GM19395 (cell line): ENCODE results near the gene TFDP2.
"Not testable (repeated sequence)": the region's sequence is repeated elsewhere in the genome, so short reads cannot be mapped to it uniquely, and the experiment has no call there.

Source experiments
- ATAC-seq: cut with Tn5 transposase; IDR thresholded peaks from one replicate; pipeline ENCODE4 v1.9.1; 2021; ENCODE audit warnings: mild to moderate bottlenecking, moderate library complexity; ENCODE audit not compliant: unreplicated experiment

The TFDP2 gene

DNA sequence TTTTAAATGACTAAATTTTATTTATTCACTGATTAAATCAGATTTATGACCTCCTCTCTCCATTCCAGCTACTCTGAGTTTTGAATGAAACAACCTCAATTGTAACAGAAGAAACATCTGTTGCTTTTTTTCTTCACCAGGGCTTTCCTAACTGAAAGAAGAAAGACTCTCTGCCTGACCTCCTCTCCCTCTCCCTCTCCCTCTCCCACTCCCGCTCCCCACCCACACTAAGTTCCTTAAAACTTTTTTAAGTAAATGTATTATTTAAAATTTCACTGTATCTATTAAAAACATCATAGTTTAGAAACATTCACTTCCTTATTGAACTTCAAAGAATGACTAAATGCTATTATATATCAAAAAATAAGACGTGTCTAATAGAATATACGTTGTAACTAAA is 122.0 kb downstream of the TFDP2 start:
- ATAC-seq, result peak; percentile 28

DNA sequence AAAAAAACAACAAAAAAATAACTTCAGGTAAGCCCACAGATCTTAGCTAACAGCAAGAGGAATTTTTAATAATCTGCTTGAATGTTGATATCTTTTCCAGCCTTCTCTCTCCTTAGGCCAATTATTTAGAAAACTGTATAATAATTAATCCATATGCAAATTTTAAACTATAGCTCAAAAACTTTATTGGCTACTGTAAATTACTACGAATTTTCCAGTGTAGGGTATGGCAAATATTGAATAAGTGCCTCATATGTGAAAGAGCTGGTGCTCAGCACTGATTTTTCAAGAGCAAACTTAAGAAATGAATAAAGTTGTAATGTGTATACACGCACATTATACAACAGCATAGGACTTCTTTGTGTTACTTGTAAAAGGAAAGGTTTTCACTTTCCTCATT is 123.0 kb downstream of the TFDP2 start:
- ATAC-seq, result no peak

DNA sequence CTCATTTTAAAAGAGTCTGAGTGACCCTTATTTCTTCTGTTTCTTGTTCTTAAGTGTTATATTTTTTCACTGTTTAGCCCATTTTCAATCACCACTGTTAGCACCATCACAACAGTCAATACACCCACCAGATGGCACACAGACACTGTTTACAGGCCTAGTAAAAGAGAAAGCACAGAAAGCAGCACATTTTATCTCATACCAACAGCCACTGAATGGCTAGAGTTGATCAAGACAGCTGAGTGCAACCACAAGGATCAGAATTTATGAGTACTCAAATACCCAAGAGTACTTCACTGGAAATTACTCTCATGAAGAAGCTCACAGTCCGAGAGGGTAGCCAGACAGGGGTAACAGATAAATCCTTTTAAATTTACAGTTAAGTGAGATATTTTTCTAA is 127.0 kb downstream of the TFDP2 start:
- peak; percentile 70 for ATAC-seq

DNA sequence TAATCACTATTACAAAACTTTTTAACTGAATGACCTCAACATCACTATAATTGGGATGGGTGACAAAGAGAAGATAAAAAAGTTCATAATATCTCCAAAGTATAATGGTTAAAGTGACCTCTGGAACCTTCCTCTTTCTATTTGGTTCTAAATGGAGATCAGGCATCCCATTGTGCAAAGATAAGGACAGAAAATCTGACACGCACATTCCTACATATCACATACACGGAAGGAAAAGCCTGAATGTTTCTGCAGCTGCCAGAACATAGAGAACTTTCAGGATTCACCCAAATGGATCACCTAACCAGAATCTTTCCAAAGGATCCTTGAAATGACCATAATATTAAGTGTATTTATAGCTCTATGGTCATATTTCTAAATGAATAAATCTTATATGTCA is 128.2 kb downstream of the TFDP2 start:
- no peak for ATAC-seq

DNA sequence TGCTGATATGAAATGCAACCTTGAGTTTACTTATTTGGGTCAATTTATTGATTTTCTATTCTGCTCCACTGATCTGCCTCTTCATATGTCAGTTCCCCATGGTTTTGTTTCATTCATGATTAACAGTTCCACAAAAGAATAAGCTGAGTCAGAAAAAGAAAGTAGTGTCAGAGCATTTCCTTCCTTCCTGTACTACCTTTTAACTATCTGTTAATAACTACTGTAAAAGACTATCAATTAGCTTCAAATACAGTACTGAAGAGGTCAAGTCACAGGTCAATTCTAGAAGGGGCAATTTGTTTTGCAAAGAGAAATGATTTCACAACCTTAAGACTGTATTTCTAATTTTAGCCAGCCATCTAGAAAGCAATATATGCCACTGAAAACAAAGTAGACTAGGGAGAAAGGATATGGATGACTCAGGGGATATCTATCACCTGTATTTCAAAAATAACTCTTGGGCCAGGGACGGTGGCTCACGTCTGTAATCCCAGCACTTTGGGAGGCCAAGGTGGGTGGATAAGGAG is 129.5 kb downstream of the TFDP2 start:
- ATAC-seq, result peak; percentile 86

DNA sequence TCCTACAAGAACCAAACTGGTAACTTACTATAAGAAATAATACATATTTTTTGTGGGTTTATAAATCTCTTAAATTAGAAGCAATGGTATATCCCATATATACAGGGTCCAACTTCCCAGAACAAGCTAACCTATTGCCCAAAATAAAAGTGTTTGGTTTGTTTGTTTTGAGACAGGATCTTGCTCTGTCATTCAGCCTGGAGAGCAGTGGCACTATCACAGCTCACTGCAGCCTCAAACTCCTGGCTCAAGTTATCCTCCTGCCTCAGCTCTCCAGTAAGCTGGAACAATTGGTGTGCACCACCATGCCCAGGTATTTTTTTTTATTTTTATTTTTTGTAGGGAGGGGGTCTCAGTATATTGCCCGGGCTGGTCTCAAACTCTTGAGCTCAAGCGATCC is 135.4 kb downstream of the TFDP2 start:
- no peak for ATAC-seq

DNA sequence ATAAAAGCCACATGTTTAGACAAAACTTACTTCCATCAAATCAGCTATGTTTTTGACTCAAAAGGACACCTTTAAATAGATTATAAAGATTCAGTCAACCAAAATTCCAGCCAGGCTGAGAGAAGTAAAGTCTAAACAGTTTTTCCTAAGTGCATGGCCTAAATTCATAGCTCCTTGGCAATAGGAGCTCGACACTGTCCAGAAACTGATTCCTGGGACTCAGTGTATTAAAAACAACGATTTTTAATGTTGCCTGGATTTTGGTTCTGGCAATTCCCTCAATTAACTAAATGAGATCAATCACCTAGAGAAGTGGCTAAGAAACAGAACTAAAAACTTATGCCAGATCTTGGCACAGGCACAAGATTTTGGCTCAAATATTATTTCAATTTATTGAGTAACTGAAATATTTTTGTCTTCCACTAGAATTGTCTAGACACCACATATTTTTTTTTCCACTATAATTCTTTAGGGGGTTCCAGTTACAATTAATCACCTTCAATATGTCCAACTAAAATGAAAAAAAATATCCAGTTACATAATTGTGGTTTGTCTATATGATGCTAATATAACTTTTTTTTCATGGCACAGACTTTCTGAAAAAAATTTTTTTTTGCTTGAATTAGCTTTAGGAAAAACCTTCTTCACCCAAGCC is 135.9 kb downstream of the TFDP2 start:
- ATAC-seq, result no peak

DNA sequence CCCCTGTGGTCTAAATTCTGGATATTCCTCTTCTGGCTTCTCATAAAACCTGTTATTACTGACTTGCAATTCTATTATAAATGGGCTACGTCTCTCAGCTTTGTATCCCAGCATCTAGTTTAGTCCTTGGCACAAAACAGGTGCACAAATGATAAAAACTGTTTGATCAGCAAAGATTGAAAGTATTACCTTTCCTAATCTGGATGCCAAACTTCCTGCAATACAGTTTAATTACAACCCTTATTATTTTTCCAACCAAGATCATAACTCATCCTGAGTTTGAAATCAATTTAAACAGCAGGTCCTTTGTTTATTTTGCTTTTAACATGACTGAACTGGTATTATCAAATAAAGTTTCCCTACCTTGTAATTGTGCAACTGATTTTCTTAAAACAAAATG is 140.3 kb downstream of the TFDP2 start:
- no peak for ATAC-seq

DNA sequence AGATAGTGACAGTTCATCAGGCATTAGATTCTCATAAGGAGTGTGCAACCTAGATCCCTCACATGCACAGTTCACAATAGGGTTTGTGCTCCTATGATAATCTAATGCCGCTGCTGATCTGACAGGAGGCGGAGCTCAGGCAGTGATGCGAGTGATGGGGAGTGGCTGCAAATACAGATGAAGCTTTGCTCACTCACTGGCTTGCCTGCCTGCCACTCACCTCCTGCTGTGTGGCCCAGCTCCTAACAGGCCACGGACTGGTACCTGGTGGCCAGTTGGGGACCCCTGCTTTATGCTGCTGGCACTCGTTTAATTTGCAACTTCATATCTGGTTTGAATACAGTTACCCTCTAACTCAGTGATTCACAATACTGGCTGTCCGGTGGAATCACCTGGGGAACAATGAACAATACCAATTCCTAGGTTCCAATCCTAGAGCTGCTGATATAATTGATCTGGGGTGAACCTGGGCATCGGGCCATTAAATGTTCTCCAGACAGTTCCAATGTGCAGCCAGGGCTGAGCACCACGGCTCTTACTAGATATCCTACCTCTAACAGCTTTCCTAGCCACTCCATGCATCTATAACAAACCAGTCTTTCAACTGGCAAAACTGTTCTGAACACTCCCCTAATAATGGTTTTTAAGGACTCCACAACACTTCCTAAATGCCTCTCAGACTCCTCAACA is 141.5 kb downstream of the TFDP2 start:
- ATAC-seq, result no peak

DNA sequence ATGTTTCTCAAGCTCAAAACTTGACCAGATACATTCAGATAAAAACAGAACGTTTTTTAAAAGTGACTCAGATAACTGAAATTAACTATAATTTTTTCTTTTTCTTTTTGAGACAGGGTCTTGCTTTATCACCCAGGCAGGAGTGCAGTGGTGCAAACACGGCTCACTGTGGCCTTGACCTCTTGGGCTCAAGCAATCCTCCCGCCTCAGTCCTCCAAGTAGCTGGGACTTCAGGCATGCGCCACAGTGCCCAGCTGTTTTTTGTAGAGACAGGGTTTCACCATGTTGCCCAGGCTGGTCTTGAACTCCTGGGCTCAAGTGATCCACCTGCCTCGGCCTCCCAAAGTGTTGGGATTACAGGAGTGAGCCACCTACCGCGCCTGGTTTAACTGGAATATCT is 144.4 kb downstream of the TFDP2 start:
- not testable (repeated sequence) for ATAC-seq

DNA sequence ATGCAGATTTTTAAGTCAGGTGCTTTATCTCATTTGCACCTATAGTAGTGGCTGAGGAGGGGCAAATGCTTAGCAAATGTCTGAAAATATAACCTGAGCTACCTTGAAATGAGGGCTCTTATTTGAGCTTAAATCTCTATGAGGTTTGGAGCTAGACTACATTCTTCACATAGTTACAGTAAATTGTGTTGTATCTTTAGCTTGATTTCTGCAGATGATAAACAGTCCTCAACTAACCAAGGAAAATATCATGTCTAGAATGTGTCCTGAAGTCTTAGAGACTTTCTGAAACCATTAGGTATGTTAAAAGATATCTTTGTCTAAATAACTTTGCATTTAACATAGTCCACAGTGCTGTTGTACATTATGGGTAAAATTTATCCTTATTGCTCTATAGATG is 145.3 kb downstream of the TFDP2 start:
- no peak for ATAC-seq

DNA sequence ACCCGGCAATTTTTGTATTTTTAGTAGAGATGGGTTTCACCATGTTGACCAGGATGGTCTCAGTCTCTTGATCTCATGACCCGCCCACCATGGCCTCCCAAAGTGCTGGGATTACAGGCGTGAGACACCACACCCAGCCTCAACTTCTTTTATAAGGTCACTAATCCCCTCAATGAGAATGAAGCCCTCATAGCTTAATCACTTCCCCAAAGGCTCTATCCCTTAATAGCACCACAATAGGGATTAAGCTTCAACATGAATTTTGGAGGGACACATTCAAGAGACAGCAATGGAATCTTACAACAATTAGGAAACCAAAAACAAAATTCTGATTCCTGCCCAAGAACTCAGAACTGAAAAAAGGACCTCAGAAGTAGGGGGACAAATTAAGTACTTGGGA is 146.1 kb downstream of the TFDP2 start:
- no peak for ATAC-seq

DNA sequence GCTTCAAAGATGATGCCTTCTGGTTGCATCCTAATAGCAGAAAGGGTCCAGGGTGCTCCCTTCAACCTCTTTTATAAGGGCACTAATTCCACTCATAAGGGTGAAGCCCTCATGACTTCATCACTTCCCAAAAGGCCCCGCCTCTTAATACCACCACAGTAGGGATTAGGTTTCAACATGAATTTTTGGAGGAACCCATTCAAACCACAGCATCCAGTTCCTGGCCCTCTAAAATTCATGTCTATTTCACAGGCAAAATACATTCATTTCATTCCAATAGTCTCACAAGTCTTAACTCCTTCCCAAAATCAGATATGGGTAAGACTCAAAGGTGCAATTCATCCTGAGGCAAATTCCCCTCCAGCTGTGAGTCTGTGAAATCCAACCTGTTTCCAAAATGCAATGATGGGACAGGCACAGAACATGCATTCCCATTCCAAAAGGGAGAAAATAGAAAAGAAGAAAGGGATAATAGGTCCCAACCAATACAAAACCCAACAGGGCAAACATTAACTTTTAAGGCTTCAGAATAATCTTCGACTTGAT is 148.9 kb downstream of the TFDP2 start:
- ATAC-seq, result no peak

DNA sequence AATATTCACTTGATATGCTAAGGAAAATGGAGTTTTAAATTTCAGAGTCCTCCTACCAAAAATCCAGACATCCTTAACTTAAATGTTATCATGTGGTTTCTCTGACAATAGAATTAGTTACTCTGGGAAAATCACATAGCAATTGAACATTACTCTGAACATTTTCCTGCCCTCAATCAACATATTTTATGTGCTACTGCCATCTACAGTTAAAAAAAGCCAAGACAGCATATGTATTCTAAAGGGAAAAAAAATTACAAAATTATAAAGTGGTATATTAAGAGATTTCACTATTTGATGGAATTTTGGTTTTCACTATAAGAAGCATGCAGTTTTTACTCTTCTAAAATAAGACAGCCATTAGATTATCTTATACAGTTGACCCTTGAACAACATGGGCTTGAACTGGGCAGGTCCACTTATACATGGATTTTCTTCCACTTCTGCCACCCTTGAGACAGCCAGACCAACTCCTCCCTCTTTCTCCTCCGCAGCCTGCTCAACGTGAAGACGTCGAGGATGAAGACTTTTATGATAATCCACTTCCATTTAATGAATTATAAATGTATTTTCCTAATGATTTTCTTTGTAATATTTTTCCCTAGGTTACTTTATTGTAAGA is 150.6 kb downstream of the TFDP2 start:
- ATAC-seq, result no peak

DNA sequence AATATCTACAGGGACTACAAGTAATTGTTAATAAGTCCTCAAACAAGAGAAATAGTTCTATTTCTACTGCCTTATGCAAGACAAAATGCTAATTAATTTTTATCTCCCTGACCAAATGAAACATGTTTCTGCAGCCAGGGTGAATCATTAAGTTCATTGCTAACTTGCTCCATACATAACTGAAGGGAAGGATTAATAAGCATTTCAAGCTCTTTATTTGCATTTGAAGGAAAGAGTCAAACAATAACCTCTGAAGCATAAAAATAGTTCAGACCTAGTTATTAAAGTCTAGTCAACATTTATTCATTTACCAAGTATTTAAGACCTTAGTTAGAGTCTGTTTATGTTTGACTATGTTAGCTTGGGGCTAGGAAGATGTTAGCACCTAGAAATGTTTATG is 152.9 kb downstream of the TFDP2 start:
- ATAC-seq, result peak; percentile 60

DNA sequence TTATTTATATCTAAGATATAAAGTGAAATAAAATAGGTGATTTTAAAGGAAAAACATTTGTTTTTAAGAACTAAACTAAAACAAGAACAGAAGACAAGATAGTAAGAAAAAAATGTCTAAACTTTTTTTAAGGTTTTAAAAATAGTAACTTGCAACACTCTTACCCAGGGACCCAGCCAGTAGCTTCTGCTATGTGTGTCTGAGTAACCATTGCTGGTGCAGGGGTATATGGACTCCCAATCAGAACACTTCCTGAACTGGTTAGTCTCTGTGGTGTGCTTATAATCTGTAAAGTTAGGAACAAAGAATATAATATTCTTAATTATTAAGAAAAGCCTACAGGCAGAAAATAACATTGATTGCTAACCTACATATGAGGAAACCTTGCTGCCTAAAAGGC is 154.5 kb downstream of the TFDP2 start:
- ATAC-seq, result no peak

DNA sequence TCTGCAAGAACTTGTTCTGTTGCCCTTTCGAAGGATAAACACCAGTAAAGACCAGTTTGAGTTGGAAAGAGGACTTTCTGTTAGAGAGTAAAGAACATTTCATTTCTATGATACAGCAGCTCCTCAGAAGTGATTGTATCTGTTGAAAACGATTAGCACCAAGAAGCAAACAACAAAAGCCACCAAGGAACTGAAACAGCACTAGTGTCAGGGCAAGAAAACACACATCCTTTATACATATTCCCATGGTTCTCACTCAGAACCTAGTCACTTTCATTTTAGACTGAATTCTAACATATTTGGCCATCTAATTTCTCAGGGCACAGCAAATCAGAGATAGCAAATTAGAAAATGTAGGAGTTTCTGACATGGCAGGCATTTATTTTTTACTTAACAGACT is 156.8 kb downstream of the TFDP2 start:
- ATAC-seq, result peak; percentile 75

DNA sequence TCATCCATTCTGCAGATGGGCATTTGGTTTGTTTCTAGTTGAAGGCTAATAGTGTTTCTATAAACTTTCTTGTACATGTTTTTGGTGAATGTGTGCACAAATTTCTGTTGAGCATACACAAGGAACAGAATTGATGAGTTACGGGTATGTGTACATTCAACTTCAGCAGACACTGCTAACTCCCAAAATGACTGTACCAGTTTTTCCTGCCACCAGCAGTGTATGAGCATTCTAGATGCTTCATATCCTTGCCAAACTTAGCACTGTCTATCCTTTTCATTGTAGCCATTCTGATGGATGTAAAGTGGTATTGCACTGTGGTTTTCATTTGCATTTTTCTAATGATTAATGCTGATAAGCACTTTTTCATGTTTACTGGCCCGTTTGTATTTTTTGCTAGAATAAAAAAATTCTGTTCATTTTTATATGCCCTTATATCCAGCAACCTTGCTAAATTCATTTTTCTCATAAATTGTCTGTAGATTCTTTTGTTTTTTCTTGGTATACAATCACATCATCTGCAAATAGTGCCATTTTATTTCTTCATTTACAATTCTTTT is 162.7 kb downstream of the TFDP2 start:
- ATAC-seq, result no peak

DNA sequence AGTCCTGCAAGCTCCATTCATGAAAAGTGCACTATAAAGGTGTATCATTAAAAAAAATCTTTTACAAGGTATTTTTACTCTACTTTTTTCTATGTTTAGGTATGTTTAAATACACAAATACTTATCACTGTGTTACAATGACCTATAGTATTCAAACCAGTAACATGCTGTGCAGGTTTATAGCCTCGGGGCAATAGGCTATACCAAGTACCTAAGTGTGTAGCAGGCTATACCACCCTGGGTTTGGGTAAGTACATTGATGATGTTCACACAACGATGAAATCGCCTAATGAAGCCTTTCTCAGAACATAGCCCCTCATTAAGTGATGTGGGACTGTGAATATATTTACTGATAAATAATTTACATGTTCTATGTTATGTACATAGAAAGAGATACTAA is 168.3 kb downstream of the TFDP2 start:
- no peak for ATAC-seq

DNA sequence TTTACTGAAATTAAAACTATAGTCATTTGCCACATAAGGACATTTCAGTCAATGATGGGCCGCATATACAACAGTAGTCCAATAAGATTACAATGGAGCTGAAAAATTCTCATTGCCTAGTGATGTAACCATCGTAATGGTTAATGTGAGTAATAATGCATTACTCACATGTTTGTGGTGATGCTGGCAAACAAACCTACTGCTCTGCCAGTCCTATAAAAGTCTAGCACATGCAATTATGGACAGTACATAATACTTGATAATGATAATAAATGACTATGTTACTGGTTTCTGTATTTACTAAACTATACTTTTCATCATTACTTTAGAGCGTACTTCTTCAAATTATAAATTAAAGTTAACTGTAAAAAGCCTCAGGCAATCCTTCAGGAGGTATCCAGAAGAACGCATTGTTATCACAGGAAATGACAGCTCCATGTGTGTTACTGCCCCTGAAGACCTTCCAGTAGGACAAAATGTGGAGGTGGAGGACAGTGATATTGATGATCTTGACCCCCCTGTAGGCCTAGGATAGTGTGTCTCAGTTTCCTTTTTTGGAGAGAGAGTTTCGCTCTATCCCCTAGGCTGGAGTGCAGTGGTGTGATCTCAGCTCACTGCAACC is 170.2 kb downstream of the TFDP2 start:
- no peak for ATAC-seq

DNA sequence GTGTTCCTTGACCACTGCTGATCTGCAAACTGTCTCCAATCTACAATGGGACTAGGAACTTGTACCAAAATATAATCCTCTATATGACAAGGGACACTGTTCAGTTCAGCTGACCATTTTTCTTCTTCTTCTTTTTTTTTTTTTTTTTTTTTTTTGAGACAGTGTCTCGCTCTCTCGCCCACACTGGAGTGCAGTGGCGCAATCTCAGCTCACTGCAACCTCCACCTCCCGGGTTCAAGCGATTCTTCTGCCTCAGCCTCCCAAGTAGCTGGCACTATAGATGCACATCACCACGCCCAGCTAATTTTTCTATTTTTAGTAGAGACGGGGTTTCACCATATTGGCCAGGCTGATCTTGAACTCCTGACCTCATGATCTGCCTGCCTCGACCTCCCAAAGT is 174.6 kb downstream of the TFDP2 start:
- ATAC-seq, result not testable (repeated sequence)
